HG02885 (cell line): Measurements from ENCODE around the gene SPRN.
"Not testable (repeated sequence)": the region's sequence is repeated elsewhere in the genome, so short reads cannot be mapped to it uniquely, and the experiment has no call there.

Experiments
- ATAC-seq: cut with Tn5 transposase; IDR thresholded peaks from one replicate; pipeline ENCODE4 v1.9.1; 2021; ENCODE audit warnings: mild to moderate bottlenecking; ENCODE audit not compliant: unreplicated experiment, poor library complexity

SPRN gene

GRCh38 chr10:133441356-133441755 is 16.9 kb upstream of the SPRN start:
- not testable (repeated sequence) for ATAC-seq

DNA sequence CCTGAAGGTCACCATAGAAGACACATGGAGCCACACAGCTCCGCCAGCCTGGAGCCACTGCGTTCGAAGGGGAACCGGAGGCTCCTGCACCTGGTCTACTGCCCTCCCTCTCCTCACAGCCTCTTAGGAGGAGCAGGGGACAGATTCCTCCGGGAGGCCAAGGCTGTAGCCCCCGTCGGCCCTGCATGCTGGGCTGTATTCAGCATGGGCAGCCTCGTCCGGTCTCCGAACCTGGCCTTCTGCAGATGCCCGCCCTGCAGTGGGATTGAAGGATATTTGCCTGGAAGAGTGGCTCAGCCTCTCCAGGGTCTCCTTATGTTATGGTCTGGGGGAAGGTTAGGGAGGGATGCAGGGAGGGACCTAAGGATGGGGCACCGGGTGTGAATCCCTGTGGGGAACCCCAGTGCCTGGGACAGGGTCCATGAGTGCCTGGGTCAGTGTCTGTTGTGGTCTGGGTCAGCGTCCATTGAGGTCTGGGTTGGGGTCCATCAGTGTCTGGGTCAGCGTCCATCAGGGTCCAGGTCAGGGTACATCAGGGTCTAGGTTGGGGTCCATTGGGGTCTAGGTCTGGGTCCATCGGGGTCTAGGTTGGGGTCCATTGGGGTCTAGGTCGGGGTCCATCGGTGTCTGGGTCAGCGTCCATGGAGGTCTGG is 16.3 kb upstream of the SPRN start:
- no peak for ATAC-seq

DNA sequence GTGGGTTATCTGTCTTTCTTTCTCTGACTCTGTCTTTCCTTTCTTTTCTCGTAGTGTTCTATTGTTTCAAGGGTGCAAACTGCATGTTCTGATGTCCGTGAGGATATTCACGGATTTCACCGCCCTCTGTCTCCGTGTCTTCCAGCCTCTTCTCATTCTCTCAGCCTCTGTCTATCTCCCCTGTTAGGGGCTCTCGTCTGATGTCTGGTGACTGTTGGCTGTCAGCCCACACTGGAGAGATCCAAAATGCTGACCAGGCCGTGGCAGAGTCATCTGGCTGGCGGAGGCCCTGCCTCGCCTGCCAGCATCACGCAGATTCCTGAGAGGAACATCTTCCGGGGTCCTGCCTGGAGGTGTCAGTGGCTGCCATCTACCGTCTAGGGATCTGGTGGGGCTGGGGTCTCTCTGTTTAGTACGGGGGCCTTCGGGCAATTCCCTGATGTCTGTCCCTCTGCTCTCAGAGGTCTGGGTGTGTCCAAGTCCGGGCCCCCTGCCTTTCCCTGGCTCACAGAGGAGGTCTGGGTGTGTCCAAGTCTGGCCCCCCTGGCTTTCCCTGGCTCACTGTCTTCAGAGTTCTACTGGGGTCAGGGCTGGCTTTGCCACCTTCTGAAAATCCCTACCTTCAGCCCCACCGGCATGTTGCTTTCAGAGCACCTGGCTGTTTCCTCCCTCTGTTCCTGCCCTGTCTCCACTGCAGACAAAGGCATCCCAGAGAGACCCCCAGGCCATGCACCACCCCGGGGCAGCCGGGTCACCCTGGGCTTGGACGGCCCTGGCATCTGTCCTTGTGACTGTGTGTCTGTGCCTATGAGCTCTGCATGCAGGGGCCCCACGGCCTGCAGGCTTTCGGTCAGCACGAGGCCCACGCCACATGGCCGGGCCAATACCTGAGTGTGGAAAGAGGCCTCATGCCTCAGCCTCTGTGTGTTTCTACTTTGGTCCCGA is 15.4 kb upstream of the SPRN start:
- ATAC-seq = no peak

DNA sequence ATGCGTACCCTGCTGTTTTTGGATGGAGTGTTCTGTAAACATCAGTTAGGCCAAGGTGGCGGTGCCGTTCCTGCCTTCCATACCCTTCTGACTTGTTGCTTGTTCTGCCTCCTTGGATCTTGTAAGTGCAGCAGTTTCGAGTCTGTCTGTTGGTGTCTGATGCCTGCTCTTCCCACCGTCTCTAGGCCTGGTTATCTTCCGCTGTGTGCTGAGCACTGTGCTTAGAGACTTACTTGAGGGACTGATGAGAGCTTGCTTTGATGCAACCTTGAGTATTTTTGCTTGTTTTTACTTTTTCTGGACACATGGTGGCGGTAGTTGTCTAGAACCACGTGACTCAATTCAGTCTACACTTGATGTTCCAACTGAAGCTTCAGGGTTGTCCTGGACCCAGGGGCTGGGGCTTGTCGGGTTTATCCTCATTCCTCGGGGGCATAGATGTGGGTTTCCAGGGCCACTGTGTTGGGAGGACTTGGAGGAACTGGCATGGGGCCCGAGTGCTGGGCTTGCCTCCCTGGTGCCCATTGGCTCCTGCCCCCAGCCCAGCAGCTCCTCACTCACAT is 14.4 kb upstream of the SPRN start:
- no peak for ATAC-seq

GRCh38 chr10:133432789-133433188 is 8.4 kb upstream of the SPRN start:
- not testable (repeated sequence) for ATAC-seq

DNA sequence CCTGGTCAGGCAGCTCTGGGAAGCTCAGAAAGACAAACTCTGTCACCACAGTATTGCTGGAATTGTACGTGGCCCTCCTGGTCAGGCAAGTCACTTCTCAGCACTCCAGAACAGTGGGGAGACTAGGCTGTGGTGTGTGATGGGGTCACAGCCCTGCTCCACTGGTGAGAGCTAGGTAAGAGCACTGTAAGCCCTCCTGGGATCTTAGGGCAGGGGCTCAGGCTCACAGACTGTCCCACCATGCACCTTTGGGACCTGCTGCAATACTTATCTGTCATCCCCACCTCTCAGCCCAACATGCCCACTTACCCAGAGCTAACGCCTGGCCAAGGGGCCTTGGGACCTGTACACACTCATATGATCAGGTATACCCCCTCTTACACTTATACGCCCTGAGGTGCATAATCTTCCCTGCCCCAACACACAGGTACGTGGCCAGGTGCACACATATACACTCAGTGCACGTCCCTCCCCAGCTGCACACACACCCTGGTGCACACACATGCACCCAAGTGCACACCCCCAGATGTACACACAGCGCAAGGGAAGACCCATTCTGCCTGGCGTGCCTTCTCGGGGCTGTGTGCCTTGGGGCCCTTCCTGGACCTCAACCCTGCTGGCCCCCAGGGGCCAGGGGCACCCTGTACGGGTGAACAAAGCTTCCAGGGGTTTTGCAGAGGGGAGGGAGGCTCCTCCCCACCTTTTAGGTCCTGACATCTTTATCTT is 7.6 kb upstream of the SPRN start:
- not testable (repeated sequence) for ATAC-seq

DNA sequence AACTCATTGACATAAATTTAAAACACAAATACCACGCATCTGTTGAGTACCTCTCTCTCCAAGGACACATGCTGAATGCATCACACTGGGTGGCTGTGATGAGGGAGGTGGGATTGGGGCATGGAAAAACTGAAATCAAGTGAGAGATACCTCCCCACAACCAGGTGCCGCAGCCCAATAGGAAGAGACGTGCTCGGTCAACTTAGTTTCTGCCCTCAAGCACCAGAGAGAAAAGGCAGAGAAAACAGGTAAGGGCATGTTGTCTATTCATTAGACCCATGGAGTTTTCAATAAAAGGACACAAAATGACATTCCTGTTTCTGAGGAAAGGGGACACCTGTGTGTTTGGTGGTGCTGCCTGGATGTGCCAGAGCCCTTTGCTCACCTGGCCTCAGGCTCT is 5.1 kb upstream of the SPRN start:
- ATAC-seq = not testable (repeated sequence)

DNA sequence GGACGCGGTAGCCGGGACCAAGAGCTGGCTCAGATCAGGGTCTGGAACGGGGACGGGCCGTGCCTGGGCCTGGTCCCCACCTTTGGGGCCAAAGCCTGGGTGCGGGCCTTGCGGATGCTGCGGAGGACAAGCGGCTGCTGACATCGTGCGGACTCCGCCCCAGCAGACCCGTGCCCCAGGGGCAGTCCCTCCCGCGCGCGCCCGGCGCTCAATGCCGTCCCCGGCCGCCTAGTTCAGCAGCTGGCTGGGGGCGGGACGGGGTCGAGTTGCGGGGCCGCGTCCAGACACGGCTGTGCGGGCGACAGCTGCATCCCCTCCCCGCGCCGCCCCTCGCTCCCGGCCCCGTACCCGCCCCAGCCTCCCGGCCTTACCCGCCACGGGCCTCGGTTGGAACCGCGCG is 323 bp downstream of the SPRN start:
- ATAC-seq = not testable (repeated sequence)

DNA sequence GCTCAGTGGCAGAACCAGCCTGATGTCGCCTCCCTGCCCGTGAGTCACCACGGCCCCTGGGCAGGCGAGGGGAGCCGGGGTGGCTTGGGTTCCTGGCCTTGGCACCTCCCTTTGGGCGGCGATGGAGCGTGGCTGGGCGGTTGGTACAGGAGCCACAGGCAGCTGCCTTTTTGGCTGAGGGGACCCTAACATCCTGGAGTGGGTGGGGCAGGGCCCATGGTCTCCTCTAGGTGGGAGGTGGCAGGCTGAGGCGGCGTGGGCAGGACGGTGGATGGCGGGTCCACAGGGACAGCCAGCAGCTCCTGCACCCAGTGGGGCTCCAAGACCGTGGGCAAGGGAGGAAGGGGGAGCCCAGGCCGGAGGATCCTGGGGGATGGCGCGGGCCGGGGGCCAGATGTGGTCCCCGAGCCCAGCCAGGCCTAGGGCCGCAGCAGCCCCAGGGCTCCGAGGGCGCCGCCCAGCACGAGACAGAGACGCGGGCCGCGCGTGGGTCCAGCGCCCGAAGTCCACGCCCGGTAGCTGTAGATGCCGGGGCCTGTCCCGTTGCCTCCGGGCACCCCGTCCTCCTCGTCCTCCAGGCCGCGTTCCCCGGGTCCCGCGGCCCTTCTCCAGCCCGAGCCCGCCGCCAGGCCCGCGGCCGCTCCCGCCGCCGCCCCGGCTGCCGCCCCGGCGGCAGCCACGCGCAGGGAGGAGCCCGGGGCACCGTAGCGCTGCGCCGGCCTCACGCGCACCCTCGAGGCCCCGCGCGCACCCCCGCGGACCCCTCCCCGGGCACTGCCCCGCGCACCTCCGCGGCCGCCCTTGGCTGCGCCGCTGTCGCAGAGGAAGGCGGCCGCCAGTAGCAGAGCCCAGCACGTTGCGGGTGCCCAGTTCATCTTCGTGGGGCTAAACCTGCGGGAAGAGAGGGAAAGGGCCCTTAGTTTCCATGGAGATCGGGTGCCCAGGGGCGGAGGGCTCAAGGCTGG is 1.3 kb downstream of the SPRN start:
- no peak for ATAC-seq

GRCh38 chr10:133422223-133422806 is 2.1 kb downstream of the SPRN start:
- no peak for ATAC-seq

- no peak for ATAC-seq
These were observed 2.8 kb downstream of the SPRN start for GRCh38 chr10:133421336-133422222.

DNA sequence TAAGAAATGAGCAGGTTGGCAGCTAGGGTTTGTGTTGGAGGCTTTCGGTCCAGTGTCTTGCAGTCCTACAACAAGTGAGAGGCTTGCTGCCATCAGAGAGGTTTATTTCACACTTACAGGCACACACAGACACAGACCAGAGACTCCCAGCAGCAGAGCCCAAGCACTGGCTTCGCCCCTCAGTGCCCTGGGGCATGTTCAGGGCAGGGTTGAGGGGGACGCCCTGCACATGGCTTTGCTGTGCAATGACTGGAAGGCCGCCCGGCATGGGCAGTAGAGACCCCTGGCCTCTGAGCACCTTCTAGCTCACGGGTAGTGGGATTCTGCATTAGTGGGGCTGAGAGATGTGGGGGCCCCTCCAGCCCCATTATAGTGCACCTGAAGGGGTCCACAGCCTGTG is 3.8 kb downstream of the SPRN start:
- no peak for ATAC-seq

- ATAC-seq = no peak
These were observed 4.4 kb downstream of the SPRN start for GRCh38 chr10:133420028-133420427.

DNA sequence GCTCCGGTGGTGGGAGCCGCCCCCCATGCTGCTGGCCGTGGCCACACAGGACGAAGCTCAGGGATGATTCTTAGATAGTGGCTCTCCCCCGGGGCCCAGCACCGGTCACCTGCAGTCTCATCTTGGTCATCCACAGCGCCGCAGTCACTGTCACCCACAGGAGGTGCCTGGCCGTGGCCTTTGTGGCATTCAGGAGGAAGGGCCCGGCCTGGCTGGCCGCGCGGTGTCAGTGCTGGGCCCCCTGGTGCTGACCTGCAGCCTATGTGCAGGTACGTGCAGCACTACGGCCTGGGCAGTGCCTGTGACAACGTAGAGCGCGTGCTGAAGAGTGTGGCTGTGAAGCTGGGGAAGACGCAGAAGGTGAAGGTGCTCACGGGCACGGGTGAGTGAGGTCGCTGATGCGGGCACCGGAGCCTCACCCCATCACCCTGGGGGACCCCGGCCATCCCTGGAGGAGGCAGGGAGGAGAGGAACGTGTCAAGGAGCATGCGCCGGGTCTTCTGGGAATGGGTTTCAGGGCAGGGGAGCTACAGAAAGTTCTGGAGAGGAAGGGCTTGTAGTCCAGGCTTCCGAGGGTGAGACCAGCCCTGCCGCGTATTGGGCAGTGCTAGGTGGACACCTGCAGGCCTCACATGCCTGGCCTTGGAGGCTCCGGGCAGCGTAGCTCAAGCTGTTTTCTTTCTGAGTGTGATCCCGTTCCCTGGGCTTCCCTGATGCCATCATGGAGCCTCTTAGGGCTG is 5.0 kb downstream of the SPRN start:
- ATAC-seq = no peak

DNA sequence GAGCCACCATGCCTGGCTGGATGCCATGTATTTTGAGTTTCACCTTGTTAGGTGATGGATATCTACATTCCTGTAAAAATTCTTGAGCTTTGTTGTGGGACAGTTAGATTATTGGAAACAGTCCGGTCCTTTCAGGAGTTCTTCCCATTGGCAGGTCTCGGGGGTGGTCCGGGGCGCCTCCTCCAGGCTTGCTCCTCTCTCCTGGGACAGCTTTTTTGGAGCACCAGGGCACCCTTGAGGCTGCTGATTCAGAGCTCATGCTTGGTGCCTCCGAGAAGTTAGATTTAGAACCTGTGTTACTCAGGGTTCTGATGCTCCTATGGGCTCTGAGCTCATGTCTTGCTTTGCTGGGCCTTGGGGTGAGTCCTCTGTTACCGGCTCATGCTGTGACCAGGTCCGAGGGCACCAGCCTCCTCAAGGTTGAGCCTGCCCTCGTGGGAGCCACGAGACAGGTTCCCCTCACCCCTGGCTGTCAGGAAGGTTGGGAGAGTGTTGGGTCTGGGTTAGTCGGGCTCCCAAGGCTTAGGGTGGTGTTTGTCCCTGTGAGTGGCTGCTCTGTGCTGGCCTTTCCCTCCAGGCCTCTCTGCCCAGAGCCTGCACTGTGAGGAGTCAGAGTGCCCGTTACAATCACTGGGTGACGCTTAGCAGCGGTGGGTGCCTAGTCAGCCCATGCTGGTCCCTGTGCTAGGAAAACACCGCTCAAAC is 6.0 kb downstream of the SPRN start:
- no peak for ATAC-seq

- no peak for ATAC-seq
These were observed 8.7 kb downstream of the SPRN start for GRCh38 chr10:133415752-133416151.

DNA sequence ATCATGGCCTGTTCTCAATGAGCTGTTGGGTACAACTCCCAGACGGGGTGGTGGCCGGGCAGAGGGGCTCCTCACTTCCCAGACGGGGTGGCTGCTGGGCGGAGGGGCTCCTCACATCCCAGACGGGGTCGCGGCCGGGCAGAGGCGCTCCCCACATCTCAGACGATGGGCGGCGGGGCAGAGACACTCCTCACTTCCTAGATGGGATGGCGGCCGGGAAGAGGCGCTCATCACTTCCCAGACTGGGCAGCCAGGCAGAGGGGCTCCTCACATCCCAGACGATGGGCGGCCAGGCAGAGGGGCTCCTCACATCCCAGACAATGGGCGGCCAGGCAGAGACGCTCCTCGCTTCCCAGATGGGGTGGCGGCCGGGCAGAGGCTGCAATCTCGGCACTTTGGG is 10.0 kb downstream of the SPRN start:
- ATAC-seq = not testable (repeated sequence)
